Mesothelial cell of epicardium (in vitro differentiated cells): ENCODE data around the gene ARHGAP19. TPM values are rescaled to one million over a fixed set of nuclear protein-coding genes. Genes with fewer than 3 reads are reported as not detected.
A peak's percentile ranks its signal among the peaks of the same experiment; 100 is the strongest.

Experiments used
- DNase-seq, 2 experiments: peaks; one replicate each; pipeline ENCODE4 v3.0.0; 2021; ENCODE audit warnings: low spot score in 2 of 2; ENCODE audit not compliant: unreplicated experiment in 2 of 2
- H3K27ac Mint-ChIP-seq: 2 replicates; pipeline ENCODE4 v1.8.0; 2021; ENCODE audit warnings: mixed read lengths
- H3K27me3 Mint-ChIP-seq: 2 replicates; pipeline ENCODE4 v1.8.0; 2021; ENCODE audit warnings: low read depth, mixed read lengths
- H3K36me3 Mint-ChIP-seq: 2 replicates; pipeline ENCODE4 v1.8.0; 2021; ENCODE audit warnings: mixed read lengths
- H3K4me1 Mint-ChIP-seq: 2 replicates; pipeline ENCODE4 v1.8.0; 2021; ENCODE audit warnings: mixed read lengths
- H3K4me3 Mint-ChIP-seq: 2 replicates; pipeline ENCODE4 v1.8.0; 2021; ENCODE audit warnings: mild to moderate bottlenecking, moderate library complexity, mixed read lengths
- H3K9me3 Mint-ChIP-seq: 2 replicates; pipeline ENCODE4 v1.8.0; 2021; ENCODE audit warnings: mixed read lengths
- total RNA-seq: library from RNA; stranded (reverse); gene quantifications from 3 replicates; pipeline ENCODE4 v1.2.1, GENCODE V29; 2021
- TF ChIP-seq, protein P1 (sequence below): fragments of 200-600 bp; sonication (generic); IDR thresholded peaks from one replicate; pipeline ENCODE4 v1.5.0; 2021; ENCODE audit warnings: antibody characterized with exemption; ENCODE audit not compliant: unreplicated experiment

Gene ARHGAP19
- total RNA-seq, 1 donor from 2014 or later, result 22.6 TPM

DNA sequence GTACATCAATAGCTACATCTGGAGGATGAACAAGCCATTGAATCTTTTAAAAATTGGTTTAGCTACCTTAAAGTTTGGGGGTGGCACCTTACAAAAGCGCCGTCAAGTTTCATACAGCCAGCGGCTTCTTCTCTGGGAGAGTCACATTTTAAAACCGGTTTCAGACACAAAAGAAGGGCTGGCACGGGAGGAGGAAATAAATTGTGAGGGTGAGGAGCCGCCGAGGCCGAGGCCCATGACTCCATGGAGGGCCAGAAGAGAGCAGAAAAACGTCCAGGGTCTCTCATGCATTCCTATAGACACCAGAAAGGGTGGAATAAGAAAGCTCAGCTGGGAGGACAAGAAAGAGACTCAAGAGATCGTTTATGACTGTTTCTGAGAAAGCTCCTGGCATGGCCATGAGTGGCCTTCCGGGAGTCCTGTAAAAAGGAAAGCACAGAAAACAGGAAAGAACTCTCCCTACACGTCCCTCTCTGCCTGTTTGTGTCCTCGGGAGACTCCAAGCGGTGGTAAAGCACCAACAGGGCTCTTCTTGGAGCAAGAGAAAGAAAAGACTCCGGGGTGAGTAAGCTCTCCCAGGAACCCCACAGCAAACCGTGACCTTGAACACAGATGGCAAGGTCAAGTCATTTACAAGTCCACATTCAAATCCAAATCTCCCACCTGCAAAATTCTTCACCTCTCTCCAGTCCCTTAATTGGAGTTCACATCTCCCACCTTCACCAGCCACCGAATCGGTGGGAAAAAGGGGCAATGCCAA, 40.3 kb upstream of the ARHGAP19 start:
- Mint-ChIP-seq H3K9me3 (no peaks in the 10 kb centered on the region), H3K27ac (peak overlapping the region; percentile 88), H3K27me3 (peaks cover 12% of the 10 kb centered on the region), H3K36me3 (peaks cover 8% of the 10 kb centered on the region), H3K4me1 (peaks cover 52% of the 10 kb centered on the region), H3K4me3 (peak overlapping the region; percentile 79)
- TF ChIP-seq, protein P1, sequence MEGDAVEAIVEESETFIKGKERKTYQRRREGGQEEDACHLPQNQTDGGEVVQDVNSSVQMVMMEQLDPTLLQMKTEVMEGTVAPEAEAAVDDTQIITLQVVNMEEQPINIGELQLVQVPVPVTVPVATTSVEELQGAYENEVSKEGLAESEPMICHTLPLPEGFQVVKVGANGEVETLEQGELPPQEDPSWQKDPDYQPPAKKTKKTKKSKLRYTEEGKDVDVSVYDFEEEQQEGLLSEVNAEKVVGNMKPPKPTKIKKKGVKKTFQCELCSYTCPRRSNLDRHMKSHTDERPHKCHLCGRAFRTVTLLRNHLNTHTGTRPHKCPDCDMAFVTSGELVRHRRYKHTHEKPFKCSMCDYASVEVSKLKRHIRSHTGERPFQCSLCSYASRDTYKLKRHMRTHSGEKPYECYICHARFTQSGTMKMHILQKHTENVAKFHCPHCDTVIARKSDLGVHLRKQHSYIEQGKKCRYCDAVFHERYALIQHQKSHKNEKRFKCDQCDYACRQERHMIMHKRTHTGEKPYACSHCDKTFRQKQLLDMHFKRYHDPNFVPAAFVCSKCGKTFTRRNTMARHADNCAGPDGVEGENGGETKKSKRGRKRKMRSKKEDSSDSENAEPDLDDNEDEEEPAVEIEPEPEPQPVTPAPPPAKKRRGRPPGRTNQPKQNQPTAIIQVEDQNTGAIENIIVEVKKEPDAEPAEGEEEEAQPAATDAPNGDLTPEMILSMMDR, result no peak
- peak in 1 of 2 experiments; percentile 40 for DNase-seq

DNA sequence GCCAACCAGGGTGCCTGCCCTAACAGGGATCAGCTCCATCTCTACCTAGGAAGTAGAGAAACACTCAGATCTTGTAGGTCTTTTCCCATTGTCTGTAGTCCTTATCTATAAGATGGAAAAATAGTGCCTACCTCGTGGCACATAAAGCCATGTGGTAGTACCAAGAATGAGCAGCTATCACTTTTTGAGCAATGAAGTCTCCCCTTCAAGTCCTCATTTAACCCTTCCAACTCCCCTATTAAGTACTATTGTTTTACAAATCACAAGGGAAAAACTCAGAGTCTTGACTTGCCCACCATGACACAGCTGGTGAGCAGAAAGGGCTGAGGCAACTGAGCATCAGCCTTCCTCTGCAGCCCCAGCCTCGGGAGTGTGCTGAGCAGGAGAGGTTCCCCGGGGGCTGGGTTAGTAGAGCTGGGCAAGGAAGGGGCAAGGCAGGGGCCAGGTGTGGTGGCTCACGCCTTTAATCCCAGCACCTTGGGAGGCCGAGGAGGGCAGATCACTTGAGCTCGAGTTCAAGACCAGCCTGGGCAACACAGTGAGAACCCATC, 38.8 kb upstream of the ARHGAP19 start:
- Mint-ChIP-seq H3K27me3 (peaks cover 4% of the 10 kb centered on the region), H3K27ac (no peak overlapping the region), H3K36me3 (peaks cover 8% of the 10 kb centered on the region), H3K9me3 (no peaks in the 10 kb centered on the region), H3K4me1 (peaks cover 38% of the 10 kb centered on the region), H3K4me3 (peak overlapping the region; percentile 40)
- TF ChIP-seq, protein P1, result no peak
- DNase-seq, result no peak

DNA sequence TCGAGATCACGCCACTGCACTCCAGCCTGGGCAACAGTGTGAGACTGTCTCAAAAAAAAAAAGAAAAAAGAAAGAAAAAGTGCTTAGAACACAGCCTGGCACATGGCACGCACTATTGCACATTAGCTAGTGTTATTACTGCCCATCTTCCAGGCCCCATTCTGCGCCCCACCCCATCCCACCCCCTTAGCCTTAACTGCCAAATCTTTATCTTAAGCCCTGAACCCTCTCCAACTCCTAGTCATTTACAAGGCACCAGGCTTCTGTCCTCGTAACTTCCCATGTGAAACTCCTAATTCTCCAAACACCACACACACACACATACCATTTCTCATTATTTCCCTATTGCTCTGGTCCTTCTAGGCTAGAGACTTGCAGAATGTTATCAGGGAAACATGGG, 37.3 kb upstream of the ARHGAP19 start:
- no peaks in the 10 kb centered on the region for H3K9me3 Mint-ChIP-seq
- no peak overlapping the region for H3K27ac Mint-ChIP-seq
- H3K4me3 Mint-ChIP-seq, result no peak overlapping the region
- peaks cover 34% of the 10 kb centered on the region for H3K4me1 Mint-ChIP-seq
- no peak for DNase-seq
- TF ChIP-seq, protein P1, result no peak
- H3K27me3 Mint-ChIP-seq, result peaks cover 7% of the 10 kb centered on the region
- peaks cover 8% of the 10 kb centered on the region for H3K36me3 Mint-ChIP-seq

DNA sequence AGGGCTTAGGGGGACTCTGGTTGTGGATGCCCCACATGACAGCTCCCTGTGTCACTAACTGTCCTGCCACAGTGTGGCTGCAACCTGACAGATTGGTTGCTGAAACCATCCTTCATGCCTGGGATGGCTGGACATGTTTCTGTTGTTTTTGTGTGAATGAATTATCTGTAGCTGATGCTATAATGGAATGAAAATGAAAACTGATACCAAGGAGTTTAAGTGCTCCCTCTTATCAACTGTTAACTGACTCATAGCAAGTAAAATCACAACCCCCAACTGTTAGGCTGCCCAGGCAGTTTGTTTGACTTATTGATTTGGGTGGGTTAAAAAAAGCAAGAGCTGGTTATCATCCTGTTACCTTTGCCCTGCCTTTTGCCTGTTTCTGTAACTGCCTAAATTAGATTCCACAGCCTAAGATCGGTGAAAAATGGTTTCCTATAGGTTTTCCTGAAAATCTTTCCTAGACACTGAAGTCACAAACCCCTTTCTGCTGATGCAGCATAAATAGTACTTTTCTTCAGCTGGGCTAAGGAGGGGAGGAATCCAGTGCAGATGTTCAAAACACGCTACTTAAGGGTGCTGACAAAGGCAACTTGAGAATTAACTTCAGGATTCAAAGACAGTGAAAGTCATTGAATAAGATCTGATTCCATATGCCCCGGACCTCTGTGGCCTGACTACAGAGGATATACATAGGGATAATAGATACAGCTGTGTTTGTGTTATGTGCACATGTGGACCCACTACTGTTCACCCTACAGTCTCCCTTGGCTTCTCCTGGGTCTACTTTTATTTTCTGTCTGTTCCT, 36.4 kb upstream of the ARHGAP19 start:
- TF ChIP-seq, protein P1, result no peak
- H3K36me3 Mint-ChIP-seq, result peaks cover 8% of the 10 kb centered on the region
- no peak overlapping the region for H3K27ac Mint-ChIP-seq
- H3K9me3 Mint-ChIP-seq, result no peaks in the 10 kb centered on the region
- DNase-seq, result no peak
- H3K4me1 Mint-ChIP-seq, result peaks cover 34% of the 10 kb centered on the region
- peaks cover 7% of the 10 kb centered on the region for H3K27me3 Mint-ChIP-seq
- H3K4me3 Mint-ChIP-seq, result no peak overlapping the region

DNA sequence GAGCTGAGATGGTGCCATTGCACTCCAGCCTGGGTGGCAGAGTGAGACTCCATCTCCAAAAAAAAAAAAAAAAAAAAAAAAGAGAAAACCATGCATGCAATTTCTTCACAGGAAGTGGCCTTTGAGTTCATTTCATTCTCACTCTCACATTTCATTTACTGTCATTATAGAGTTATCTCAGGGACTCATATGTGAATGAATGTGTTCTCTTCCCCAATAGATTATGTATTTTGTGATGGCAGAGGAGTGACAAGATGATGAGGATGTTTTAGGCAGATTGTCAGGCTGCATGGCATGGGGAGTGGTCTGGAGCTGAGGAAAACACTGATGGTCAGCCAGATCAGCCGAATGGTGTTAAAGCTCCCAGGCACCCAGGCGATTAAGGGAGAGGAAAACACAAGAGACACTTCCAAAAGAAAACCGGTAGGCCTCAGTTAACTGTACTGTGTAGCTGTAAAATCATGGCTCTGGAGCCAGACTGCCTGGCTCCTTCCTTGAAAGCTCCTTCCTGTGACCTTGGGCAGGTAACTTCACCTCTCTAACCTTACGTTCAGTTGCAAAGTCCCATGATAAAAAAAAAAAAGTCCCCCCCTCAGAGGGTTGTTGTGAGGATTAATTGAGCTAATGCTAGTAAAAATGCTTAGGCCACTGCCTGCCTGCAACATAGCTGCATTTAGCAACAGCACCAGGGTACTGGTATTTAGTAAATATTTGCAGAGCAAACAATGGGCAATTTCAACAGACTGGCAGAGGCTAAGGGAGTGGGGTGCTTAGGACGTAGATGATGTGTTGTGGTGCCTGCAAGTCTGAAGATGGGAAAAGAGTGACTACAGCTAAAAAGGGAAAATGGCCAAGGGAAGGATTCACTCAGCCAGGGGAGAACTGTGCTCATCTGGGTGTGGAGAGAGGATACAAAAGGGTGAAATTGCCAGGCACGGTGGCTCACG, 35.2 kb upstream of the ARHGAP19 start:
- H3K4me3 Mint-ChIP-seq, result no peak overlapping the region
- no peak for DNase-seq
- peaks cover 8% of the 10 kb centered on the region for H3K36me3 Mint-ChIP-seq
- peaks cover 15% of the 10 kb centered on the region for H3K27me3 Mint-ChIP-seq
- no peak overlapping the region for H3K27ac Mint-ChIP-seq
- no peaks in the 10 kb centered on the region for H3K9me3 Mint-ChIP-seq
- H3K4me1 Mint-ChIP-seq, result peaks cover 25% of the 10 kb centered on the region
- TF ChIP-seq, protein P1, result no peak
